Epithelial cell of prostate (primary cell): ENCODE measurements around the gene TSHR.
A peak's percentile ranks its signal among the peaks of the same experiment; 100 is the strongest.
"Not testable (repeated sequence)": the region's sequence is repeated elsewhere in the genome, so short reads cannot be mapped to it uniquely, and the experiment has no call there.

ENCODE experiments used
- DNase-seq: peaks from one replicate; pipeline ENCODE4 v3.0.0-alpha.2; 2011; ENCODE audit warnings: low read depth, low spot score
- H3K27ac ChIP-seq: fragments of 450-650 bp; 2 replicates; pipeline ENCODE4 v1.5.1; 2017; ENCODE audit warnings: mild to moderate bottlenecking

Gene TSHR

GRCh38 chr14:80955416-80955941 is at the start of gene TSHR:
Gene TSHR (plus strand): TSS chr14:80955621. CDS start chr14:80955681, 60 bp downstream.
- no peak within 1 kb of the TSS for H3K27ac ChIP-seq
- DNase-seq, result no peak

- H3K27ac ChIP-seq, result no peak overlapping the region
Observed at GRCh38 chr14:80906336-80906735, 49.1 kb upstream of the TSHR start.

GRCh38 chr14:80906946-80907345 is 48.5 kb upstream of the TSHR start:
- H3K27ac ChIP-seq, result no peak overlapping the region
- DNase-seq, result no peak

More at GRCh38 chr14:80906336-80906735, 49.1 kb upstream of the TSHR start:
- DNase-seq, result no peak

GRCh38 chr14:80912013-80912412 is 43.4 kb upstream of the TSHR start:
- not testable (repeated sequence) for DNase-seq, H3K27ac ChIP-seq

GRCh38 chr14:80919622-80920021 is 35.8 kb upstream of the TSHR start:
- H3K27ac ChIP-seq, result no peak overlapping the region
- no peak for DNase-seq

- no peak overlapping the region for H3K27ac ChIP-seq
- no peak for DNase-seq
Observed at GRCh38 chr14:80923368-80923767, 32.1 kb upstream of the TSHR start.

GRCh38 chr14:80924365-80925103 is 30.9 kb upstream of the TSHR start:
- DNase-seq, result no peak
- peak overlapping the region; percentile 42 for H3K27ac ChIP-seq

GRCh38 chr14:80926397-80927082 is 28.9 kb upstream of the TSHR start:
- no peak overlapping the region for H3K27ac ChIP-seq
- no peak for DNase-seq

GRCh38 chr14:80927083-80927989 is 28.1 kb upstream of the TSHR start:
- H3K27ac ChIP-seq, result no peak overlapping the region
- DNase-seq, result no peak

- DNase-seq, result no peak
- H3K27ac ChIP-seq, result peak overlapping the region; percentile 69
Observed at GRCh38 chr14:80930095-80930494, 25.3 kb upstream of the TSHR start.

- peak; percentile 82 for DNase-seq
Observed at GRCh38 chr14:80930836-80931389, 24.5 kb upstream of the TSHR start.

GRCh38 chr14:80933282-80933681 is 22.1 kb upstream of the TSHR start:
- H3K27ac ChIP-seq, result no peak overlapping the region
- DNase-seq, result no peak

More at GRCh38 chr14:80930836-80931389, 24.5 kb upstream of the TSHR start:
- peak overlapping the region; percentile 69 for H3K27ac ChIP-seq

GRCh38 chr14:80933686-80934085 is 21.7 kb upstream of the TSHR start:
- H3K27ac ChIP-seq, result no peak overlapping the region

GRCh38 chr14:80940146-80940545 is 15.3 kb upstream of the TSHR start:
- no peak overlapping the region for H3K27ac ChIP-seq
- no peak for DNase-seq

More at GRCh38 chr14:80933686-80934085, 21.7 kb upstream of the TSHR start:
- no peak for DNase-seq

- DNase-seq, result peak; percentile 81
- peak within 1 kb of the TSS; percentile 43 for H3K27ac ChIP-seq
Observed at GRCh38 chr14:80941241-80942185, 13.9 kb upstream of the TSHR start, which contains the start of gene CEP128. Gene CEP128 (minus strand): TSS chr14:80941738.

- peak overlapping the region; percentile 43 for H3K27ac ChIP-seq
- DNase-seq, result no peak
Observed at GRCh38 chr14:80942191-80942600, 13.2 kb upstream of the TSHR start.

GRCh38 chr14:80944861-80945617 is 10.4 kb upstream of the TSHR start:
- peak overlapping the region; percentile 53 for H3K27ac ChIP-seq

GRCh38 chr14:80946187-80946586 is 9.2 kb upstream of the TSHR start:
- peak overlapping the region; percentile 53 for H3K27ac ChIP-seq
- DNase-seq, result peak; percentile 45

More at GRCh38 chr14:80944861-80945617, 10.4 kb upstream of the TSHR start:
- DNase-seq, result no peak
